ENCODE results near the gene SYNC. TPM values are rescaled to one million over a fixed set of nuclear protein-coding genes. Genes with fewer than 3 reads are reported as not detected.

The SYNC gene
- polyA plus RNA-seq (2013, experiment 1 of 2; ENCODE audit: insufficient read length), result 74.6 TPM
- 73.2 TPM for polyA plus RNA-seq (2013, experiment 2 of 2; ENCODE audit: insufficient read length)

DNA sequence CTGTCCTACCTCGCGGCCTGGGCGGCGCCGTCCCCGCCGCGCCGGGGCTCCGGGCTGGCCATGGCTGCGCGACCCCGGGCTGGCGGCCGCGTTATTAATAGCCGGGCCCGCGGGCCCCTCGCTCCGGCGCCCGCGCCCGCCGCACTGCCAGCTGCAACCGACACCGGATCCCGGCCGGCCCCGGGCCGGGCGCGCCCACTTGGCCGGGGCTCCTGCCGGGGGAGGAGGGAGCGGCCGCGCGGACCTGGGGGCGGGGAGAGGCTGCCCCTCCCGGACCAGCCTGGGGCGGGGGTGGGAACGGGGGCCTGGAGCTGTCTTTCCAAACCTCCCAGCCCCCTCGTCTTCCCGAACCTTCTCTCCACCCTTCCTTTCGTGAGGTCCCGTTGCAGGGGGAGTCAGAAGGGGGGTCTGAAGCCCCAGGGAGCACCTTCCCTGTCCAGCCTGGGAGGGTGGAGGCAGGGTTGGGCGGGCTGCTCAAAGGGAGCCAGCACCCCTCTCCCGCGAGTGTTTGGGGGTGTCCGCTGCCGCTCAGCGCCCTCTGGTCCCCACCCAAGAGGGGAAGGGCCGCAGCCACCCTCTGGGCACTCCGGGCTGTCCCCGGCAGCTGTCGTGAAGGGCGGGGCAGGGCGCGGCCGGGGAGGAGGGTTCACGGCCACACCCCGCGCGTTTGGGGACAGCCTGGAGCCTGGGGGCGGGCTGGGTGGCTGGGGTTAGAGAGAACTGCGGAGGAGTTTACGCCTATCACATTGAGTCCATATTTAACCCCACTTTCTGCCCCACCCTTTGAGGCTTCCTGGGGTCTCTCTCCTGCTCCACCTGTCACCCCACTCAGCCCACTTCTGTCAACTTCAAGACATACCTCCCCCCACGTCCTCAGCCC lies at the start of gene SYNC:
Gene SYNC, minus strand, starts transcription at position 172 of the 880 bp plus-strand sequence. Its CDS starts 110 bp downstream, at position 62.
- peak; percentile 96 for DNase-seq

DNA sequence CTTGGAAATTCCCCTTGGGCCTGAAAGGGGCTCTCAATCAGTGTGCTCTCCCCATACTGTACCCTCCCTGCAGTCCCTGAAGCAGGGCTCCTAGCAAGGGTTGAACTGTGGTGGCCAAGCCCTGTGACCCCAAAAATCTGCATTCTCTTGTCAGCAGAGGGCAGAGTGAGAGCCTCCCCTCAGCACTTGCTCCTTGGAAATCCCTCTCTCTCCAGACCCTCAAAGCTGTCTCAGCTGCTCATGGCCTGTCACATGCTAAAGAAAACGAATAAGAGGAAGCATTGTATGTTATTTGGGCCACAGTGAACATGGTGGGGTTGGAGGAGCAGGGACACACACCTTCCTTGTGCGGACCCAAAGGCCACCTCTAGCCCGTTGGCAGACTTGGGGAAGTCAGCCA lies 47.2 kb upstream of the SYNC start:
- no peak for DNase-seq

DNA sequence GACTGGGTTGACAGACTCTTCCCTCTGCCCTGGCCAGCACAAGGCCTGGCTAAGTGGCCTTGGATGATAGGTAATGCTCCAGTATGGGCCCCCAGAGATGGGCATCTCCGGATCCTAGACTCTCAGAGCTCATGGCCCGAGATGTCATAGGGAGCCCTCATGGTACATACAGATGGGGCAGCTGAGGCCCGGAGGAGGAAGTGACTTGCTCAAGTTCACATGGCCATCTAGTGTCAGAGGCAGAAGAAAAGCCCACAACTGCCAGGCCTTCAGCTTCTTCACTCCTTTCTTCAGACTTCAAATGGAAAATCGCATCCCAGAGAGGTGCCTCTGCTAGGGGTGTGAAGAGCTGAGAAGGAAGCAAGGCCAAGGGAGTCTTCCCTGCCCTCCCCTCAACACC lies 46.8 kb upstream of the SYNC start:
- no peak for DNase-seq

DNA sequence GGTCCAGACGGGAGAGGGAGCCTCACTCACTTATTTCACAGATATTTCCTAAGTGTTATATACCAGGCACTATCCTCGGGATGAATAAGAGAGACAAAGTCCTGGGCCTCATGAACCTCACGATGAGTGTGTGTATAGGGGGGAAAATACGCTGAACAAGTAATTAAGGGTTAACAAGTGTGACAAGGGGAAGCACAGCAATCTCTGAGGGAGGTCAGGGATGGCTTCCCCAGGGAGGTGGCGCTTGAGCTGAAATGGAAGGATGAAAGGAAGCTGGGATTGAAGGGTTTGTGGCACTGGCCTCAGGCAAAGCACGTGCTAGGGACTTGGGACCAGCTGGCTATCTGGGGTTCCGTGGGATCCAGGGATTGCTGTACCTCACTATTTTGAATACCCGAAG lies 46.4 kb upstream of the SYNC start:
- DNase-seq, result no peak

DNA sequence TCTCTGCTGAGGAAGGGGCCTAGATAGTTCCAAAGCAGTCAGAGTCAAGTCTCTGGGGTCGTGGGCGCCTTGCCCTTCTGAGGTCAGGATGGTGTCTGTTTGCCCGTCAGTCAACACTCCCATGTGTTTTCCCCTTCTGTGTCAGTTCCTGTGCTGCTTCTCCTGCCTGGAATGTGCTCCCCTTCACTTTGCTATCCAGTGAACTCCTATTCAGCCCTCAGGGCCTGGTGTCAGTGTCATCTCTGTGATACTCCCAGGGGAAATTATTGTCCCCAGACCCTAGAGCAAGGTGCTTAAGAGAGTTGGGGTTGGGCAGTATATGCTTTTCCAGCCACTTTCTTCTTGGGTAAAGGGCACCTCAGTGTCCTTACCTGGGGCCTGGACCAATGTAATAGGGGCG lies 45.8 kb upstream of the SYNC start:
- DNase-seq, result no peak

DNA sequence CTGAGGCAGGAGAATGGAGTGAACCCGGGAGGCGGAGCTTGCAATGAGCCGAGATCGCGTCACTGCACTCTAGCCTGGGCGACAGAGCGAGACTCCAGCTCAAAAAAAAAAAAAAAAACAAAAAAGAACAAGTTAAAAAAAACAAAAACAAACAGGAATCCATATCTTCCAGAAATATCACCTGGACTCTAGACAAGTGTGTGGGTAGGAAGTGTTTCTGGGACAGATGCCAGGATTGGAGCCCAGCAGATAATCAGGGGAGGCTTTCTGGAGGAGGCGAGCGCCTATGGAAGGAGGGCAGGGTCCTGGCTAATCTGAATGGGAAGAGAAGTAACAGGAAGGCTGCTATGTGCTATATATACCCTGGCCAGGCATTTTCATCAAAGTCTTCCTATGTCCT lies 43.6 kb upstream of the SYNC start:
- DNase-seq, result no peak

DNA sequence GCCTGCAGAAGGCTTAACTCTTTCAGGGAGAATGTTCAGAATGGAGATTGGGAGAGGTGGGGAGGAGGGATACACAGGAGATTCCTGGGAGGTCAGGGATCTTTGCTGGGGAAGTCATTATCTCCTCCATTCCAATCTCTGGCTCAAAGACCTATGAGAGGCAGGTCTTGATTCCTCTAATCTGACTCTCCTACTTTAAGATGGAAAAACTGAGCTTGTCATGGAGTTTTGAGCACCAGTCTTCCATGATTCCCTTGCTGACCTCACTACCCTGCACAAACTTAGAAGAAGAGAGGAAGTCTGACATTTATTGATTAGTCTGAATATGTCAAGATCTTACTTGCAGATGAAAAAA lies 41.5 kb upstream of the SYNC start:
- no peak for DNase-seq

DNA sequence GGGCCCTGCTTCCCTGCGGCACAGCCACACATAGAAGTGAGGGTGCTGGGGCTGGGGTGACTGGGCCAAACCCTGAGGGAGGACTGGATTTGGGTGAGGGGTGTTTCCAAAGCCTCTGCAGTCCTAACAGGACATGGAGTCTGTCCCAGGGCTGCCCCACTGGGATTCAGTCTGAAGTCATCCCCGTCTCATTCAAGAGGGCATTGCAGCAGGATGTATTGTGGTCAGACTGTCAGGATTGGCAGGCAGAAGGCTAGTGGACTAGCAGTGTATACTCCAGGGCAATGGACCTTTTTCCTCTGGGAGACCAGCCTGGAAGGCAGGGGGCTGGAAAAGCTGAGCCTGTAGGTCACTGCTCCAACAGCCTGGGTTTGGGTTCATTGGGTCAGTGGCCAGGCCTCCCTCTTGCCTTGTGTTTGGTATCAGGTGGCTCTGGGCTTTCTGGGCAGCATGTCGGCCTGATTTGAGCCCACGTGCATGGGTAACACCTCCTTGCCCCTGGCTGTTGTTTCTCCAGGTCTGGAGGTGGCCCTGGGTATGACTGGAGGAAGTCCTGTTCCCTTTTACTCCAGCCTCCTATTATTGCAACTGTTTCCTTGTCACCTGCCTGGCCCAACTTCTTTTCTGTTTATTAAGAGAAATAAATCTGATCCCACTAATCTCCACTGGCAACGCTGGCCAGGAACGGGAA lies 41.0 kb upstream of the SYNC start:
- DNase-seq, result no peak

DNA sequence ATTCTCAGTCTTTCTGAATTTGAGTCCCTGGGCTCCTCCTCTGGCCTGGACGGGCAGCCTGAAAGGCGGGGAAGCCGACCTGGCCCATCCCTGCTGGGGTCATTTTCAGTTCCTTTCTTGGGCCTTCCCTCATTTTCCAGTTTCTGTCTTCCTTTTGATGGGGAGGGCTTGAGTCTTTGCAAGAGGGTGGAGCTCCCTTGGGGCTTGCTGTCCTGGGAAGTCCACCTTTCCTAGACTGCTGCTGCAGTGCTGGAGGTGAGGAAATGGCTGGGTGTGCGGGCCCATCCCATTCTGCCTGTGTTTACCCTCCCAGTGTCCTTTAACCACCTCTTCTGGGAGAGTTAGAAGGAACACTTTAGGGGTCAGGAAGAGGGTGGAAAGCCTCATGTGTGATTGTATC lies 40.4 kb upstream of the SYNC start:
- no peak for DNase-seq

DNA sequence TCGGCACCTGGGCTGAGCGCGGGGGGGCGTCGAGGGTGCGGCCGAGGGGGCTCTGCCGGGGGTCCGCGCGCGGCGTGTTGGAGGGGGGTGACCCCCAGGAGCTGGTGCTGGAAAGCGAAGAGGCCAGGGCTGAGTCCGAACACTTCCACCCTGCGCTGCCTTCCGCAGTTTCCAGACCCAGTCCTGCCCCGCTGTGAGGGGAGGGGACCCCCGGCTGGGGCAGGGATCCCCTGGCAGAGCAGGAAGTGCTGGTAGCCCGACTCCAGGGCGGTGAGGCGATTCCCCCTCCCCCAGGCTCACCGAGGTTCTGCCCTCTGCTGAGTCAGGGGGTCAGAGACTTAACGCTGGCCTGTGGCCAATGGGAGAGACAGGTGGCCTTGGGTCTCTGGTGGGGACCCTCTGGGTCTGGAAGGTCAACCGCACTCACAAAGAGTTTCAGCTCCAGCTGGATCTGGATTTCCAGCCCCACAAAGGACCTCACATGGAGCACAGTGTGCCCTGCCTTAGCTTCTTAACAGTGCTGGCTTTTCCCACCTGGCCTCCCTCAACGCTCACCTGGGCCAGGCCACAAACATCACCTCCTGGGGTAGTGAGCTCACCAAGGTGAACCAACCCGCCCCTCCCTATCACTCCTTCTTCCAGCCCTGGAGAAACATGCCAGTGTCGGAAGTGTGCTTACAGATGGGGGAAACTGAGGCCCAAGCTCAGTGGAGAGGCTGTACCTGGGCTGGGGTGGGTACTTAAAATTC lies 39.8 kb upstream of the SYNC start:
- DNase-seq, result no peak

DNA sequence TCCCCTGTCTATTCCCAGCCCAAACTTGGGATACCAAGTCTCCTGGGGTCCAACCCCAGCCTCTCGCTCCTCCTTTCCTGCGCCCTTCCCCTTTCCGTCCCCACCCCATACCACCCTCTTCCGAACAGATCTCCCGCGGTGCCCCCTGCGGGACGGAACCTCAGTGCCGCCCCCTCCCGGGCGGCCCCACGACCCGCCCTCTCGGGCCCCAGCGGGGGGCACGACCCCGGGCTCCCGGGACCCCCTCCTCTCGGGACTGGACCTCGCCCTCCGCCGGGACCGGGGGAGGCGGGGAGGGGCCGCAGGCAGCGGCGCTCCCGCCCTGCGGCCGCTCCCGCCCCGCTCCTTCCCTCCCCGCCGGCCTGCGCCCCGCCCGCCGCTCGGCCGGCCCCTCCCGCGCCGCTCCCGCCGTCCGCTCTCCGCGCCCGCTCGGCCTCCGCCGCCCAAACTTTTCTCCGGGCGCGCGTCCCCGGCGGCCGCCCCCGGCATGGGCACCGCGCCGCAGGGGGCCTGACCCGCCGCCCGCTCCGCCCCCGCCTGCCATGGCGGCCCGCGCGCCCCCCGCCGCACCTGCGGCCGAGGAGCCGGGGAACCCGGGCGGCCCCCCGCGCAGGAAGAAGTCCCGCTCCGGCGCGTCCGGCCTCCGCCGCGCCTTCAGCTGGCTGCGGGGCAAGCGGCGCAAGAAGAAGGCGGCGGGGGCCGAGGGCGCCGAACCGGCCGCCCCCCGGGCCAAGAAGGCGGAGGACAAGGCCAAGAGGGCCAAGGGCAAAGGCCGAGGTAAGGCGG lies 39.0 kb upstream of the SYNC start:
- DNase-seq, result no peak

DNA sequence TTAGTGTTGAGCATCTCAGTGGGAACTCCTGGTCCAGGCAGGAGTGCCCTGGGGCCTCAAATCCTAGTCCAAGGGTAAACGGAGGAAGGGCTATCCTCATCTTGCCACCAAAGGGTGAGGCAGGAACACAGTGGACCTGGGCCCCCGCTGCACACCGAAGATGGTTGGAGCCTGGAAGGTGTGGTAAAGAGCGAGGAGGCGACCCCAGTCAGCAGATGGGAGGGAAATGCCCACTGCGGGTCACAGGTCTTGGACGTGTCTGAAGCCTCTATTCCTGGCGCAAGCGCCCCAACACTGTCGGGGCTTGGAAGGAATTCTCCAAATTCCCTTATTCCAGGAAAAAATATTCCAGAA lies 38.5 kb upstream of the SYNC start:
- no peak for DNase-seq

DNA sequence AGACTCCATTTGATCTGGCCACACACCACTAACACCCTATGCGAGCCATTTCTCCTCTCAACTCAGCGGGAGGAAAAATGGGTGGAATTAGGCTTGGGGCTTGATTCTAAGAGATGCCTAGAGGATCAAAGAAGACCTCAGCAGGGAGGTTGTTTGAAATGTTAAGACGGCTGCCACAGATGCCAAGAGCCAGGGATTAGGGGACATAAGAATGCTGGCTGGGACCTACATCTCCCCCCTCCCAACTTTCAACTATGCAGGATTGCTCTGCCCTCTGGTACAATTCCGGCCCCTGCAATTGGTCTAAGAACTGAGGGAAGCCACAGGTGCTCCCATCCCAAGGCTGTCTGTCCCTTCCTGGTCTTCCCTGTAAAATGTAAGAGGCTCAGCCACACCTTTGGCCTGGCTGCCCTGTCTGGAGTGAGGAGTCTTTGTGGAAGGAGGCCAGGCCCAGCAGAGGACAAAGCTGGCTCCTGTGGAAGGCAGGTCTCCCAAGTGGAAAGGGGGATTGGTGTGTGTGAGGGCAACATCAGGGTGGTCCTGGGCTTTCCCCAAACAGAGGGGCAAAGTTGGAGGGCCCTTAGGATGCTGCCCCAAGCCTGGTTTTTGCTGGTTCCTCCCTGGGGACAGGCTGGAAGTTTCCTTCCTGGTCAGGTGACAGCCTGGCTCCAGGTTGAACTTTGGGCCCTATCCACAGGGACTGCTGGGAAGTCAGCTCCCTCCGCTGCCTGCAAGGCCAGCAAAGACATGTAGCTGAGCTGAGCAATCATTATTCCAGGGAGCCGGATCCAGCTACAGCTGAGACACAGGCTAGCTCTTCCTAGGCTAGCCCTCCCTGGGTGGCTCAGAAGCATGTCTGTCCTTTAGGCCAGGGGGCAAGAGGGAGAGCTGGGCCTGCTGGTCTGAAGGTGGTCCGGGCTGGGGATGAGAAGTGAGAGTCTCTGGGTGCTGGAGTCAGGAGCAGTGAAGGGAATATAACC lies 34.5 kb upstream of the SYNC start:
- no peak for DNase-seq

DNA sequence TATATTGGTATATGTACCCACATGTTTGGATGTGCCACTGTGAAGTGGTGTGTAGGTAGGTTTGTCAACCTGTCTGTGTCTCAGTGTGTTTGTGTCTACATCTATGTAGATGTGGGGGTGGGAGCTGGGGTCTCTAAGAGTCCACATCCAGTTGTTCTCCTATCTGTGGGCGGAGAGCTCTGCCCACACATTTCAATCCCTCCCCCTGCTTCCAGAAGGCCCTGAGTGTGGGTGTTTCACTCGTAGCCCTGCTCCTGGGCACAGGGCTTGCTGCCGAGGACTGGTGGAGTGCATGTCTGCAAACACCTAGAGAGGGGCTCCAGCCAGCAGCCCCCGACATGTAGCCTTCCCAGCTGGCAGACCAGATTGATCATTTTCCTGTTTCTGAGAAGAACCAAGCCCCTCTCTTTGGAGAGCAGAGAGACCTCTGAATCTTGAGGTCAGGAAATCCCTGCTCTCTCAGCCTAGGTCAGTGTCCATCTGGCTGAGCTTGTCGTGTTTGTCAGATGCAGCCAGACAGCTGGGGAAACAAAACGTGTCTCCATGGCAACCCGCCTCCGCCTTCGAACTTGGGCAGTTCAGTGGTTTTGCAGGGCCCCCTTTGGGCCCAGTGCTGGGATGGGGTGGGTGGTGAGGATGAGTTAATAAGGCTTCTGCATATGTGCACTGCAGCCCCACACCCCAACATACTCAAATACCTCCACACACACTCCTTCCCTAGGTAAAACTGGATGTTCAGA lies 31.2 kb upstream of the SYNC start:
- peak; percentile 20 for DNase-seq

DNA sequence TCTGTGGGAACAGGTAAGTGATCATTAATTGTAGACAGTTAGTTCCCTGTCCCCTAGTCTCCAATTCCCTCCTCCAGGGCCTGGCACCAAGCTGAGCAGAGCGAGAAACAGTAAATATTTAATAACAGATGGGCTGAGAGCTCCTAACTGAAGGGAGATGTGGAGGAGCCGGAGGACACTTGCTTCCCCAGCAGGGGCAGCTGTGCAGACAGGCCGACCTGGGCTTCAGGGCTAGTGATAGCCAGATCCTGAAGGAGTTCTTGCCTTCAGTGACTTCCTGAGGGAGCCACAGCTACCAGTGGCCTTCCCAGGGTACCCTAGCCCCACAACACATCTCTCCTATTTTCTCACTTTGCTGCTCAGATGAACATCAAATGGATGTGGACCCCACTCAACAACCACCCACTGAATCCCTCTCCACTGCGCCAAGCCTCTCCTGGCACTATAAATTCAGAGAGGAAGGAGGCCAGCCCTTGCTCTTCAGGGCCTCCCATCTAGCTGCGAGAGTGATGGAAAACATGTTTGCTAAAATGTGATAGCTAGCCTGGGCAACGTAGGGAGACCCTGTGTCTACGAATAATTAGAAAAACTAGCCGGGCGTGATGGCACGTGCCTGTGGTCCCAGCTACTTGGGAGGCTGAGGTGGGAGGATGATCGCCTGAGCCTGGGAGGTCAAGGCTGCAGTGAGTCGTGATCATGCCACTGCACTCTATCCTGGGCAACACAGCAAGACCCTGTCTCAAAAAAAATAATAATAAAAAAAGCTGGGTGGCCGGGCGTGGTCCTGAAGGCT lies 26.9 kb upstream of the SYNC start:
- DNase-seq, result no peak

DNA sequence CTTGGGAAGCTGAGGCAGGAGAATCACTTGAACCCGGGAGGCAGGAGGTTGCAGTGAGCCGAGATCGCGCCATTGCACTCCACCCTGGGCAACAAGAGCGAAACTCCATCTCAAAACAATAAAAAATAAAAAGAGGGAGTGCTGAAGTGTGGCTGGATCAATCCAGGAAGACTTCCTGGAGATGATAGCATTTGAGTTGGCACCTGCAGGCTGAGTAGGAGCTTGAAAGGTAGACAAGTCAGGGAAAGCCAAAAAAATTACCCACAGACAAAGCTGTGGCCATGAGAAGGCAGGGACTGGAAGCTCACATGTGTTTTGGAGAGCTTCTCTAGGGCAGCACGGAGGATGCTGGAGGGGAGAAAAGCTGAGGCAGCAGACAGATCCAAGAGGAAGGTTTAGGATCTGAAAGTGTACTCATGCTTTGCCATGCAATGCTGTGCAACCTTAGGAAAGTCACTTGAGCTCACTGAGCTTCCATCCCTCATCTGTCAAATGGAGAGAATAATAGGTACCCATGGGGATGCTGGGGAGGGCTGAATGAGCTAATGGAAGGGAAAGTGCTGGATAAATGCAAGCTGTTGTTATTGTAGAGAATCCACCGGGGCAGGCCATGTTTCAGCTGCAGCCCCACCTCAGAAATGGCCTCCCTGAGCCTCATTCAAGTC lies 26.0 kb upstream of the SYNC start:
- no peak for DNase-seq

DNA sequence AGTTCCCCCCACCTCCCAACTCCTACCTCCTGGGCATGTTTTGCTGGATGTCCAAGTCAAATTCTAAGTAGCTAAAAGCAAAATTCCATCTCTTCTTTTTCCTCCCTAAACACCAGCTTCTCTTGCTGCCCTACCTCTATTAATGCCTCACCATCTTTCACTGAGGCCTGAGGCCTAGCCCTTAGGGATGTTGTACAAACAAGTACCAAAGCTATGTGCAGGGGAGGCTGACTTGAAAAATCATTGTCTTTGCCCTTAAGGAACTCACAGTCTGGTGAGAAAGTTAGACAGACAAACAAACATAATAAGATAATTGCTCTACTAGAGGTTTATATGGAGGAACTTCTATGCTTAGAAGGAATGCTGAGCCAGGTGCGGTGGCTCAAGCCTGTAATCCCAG lies 25.3 kb upstream of the SYNC start:
- no peak for DNase-seq

DNA sequence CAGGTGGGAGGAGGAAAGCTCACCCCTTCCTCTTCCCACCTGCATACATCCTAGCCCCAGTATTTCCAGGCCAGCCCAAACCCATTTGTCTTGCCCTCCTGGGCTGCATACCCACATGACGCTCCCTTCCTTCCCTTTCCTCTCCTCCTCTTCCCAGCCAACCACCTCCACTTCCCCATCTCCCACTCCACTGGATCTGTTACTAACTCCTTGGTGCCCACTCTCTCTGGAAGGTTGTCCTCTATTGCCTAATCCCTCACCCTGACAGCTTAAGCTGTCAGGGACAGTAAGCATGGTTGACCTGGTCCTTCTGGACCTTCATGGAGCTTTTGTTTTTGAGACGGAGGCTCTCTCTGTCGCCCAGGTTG lies 23.0 kb upstream of the SYNC start:
- DNase-seq, result no peak
